CD14-positive monocyte (primary cell): ENCODE data around the gene MCF2L. TPM values are rescaled to one million over a fixed set of nuclear protein-coding genes. Genes with fewer than 3 reads are reported as not detected.

Experiments
- DNase-seq, 3 donors: peaks; one replicate each; pipeline ENCODE4 v3.0.0-alpha.2; 2011 to 2022
- H2AFZ ChIP-seq: 2 replicates; pipeline ENCODE4 v1.6.0; 2012; ENCODE audit warnings: mild to moderate bottlenecking, low read depth, low read length, inconsistent platforms; ENCODE audit not compliant: insufficient read depth, poor library complexity, severe bottlenecking
- H3K27ac ChIP-seq, 2 donors: 1 replicate in 1 of 2; 2 replicates in 1 of 2; pipeline ENCODE4 v1.5.1; 2012 to 2013; ENCODE audit warnings: low read length in 2 of 2, control low read depth in 1 of 2, inconsistent platforms in 1 of 2, low read depth in 1 of 2, mild to moderate bottlenecking in 1 of 2
- H3K27me3 ChIP-seq, 2 donors: one replicate each; pipeline versions ENCODE4 v1.6.0 to v1.6.1; 2011 to 2013; ENCODE audit warnings: low read length in 2 of 2; ENCODE audit not compliant: control insufficient read depth in 2 of 2, insufficient read depth in 2 of 2
- H3K36me3 ChIP-seq, 2 donors: replicated peaks in 1 of 2; 1 replicate in 1 of 2; 2 replicates in 1 of 2; pipeline versions ENCODE4 v1.5.1 to v1.6.1; 2012 to 2013; ENCODE audit warnings: low read length in 2 of 2, control low read depth in 1 of 2, inconsistent platforms in 1 of 2, mild to moderate bottlenecking in 1 of 2; ENCODE audit not compliant: insufficient read depth in 2 of 2, control insufficient read depth in 1 of 2
- H3K4me1 ChIP-seq, 2 donors: 1 replicate in 1 of 2; 2 replicates in 1 of 2; pipeline versions ENCODE4 v1.5.1 to v1.6.1; 2012 to 2013; ENCODE audit warnings: low read length in 2 of 2, control low read depth in 1 of 2, inconsistent platforms in 1 of 2, mild to moderate bottlenecking in 1 of 2, moderate library complexity in 1 of 2; ENCODE audit not compliant: insufficient read depth in 2 of 2, control insufficient read depth in 1 of 2
- H3K4me2 ChIP-seq: replicated peaks from 2 replicates; pipeline ENCODE3; 2012; ENCODE audit warnings: low read length, moderate library complexity, mild to moderate bottlenecking; ENCODE audit not compliant: poor library complexity, severe bottlenecking; ENCODE audit errors: extremely low read depth
- H3K4me3 ChIP-seq, 3 experiments: fragments of 200-600 bp in 1 of 3; sonication (generic) in 1 of 3; replicated peaks in 1 of 3; 1 replicate in 2 of 3; 2 replicates in 1 of 3; pipeline ENCODE4 v1.5.1; 2011 to 2013; ENCODE audit warnings: low read length in 3 of 3, mild to moderate bottlenecking in 3 of 3, control low read depth in 2 of 3, low read depth in 2 of 3, inconsistent platforms in 1 of 3, moderate library complexity in 1 of 3
- H3K79me2 ChIP-seq: 2 replicates; pipeline ENCODE4 v1.6.0; 2012; ENCODE audit warnings: mild to moderate bottlenecking, control low read depth, inconsistent platforms, low read length, moderate library complexity; ENCODE audit not compliant: insufficient read depth
- H3K9ac ChIP-seq: 2 replicates; pipeline ENCODE4 v1.6.0; 2017; ENCODE audit warnings: low read length, mild to moderate bottlenecking; ENCODE audit not compliant: insufficient read depth, poor library complexity, severe bottlenecking
- H3K9me3 ChIP-seq, 2 donors: replicated peaks in 1 of 2; 1 replicate in 1 of 2; 2 replicates in 1 of 2; pipeline versions ENCODE4 v1.5.1 to v1.6.1; 2012 to 2013; ENCODE audit warnings: low read length in 2 of 2, control low read depth in 1 of 2; ENCODE audit not compliant: control insufficient read depth in 1 of 2, insufficient read depth in 1 of 2
- H4K20me1 ChIP-seq: 2 replicates; pipeline ENCODE4 v1.6.0; 2012; ENCODE audit warnings: mild to moderate bottlenecking, low read length, control low read depth, moderate library complexity; ENCODE audit not compliant: insufficient read depth
- H3K27ac Mint-ChIP-seq, 7 donors: one replicate each; pipeline ENCODE4 v1.8.0; 2020; ENCODE audit warnings: mild to moderate bottlenecking in 7 of 7, mixed read lengths in 7 of 7, moderate library complexity in 6 of 7, inconsistent platforms in 2 of 7
- H3K27me3 Mint-ChIP-seq, 3 donors: one replicate each; pipeline ENCODE4 v1.8.0; 2021 to 2022; ENCODE audit warnings: low read depth in 3 of 3, mild to moderate bottlenecking in 3 of 3, mixed read lengths in 3 of 3, moderate library complexity in 3 of 3, inconsistent platforms in 1 of 3
- H3K36me3 Mint-ChIP-seq, 2 donors: one replicate each; pipeline ENCODE4 v1.8.0; 2020; ENCODE audit warnings: mixed read lengths in 2 of 2, inconsistent platforms in 1 of 2, mild to moderate bottlenecking in 1 of 2
- H3K4me1 Mint-ChIP-seq: one replicate; pipeline ENCODE4 v1.8.0; 2020; ENCODE audit warnings: mild to moderate bottlenecking, mixed read lengths
- H3K4me3 Mint-ChIP-seq, 2 donors: one replicate each; pipeline ENCODE4 v1.8.0; 2020; ENCODE audit warnings: mild to moderate bottlenecking in 2 of 2, mixed read lengths in 2 of 2, moderate library complexity in 1 of 2
- H3K9me3 Mint-ChIP-seq, 7 donors: one replicate each; pipeline ENCODE4 v1.8.0; 2020 to 2022; ENCODE audit warnings: mixed read lengths in 7 of 7, mild to moderate bottlenecking in 6 of 7, moderate library complexity in 6 of 7, inconsistent platforms in 2 of 7
- WGBS: methylation state at CpG from one replicate; pipeline ENCODE4 v1.1.5; 2013; ENCODE audit warnings: missing lambda C conversion rate; ENCODE audit not compliant: insufficient coverage; 5-methylcytosine and 5-hydroxymethylcytosine counted together
- intact Hi-C, 2 donors: fragments of 100-400 bp; cut with micrococcal nuclease; formaldehyde crosslinking; loops; one replicate each; pipeline versions ENCODE4 v1.15.0 to v1.15.1; 2023
- polyA plus RNA-seq, 3 donors: library from polyadenylated mRNA; depleted of rRNA in 1 of 3; unstranded in 2 of 3; stranded (reverse) in 1 of 3; fragments of 300-500 nt in 2 of 3; fragments of >200 nt in 1 of 3; fragmentation: Illumina TruSeq in 2 of 3; gene quantifications; 1 replicate in 2 of 3; 2 replicates in 1 of 3; pipeline ENCODE4 v1.2.3, GENCODE V29; 2012 to 2021
- TF ChIP-seq, protein P1 (sequence below): fragments of 200-600 bp; IDR thresholded peaks from one replicate; pipeline ENCODE4 v1.8.0; 2022; ENCODE audit warnings: antibody characterized with exemption, mild to moderate bottlenecking

Gene MCF2L
- polyA plus RNA-seq, 3 donors = not detected

DNA sequence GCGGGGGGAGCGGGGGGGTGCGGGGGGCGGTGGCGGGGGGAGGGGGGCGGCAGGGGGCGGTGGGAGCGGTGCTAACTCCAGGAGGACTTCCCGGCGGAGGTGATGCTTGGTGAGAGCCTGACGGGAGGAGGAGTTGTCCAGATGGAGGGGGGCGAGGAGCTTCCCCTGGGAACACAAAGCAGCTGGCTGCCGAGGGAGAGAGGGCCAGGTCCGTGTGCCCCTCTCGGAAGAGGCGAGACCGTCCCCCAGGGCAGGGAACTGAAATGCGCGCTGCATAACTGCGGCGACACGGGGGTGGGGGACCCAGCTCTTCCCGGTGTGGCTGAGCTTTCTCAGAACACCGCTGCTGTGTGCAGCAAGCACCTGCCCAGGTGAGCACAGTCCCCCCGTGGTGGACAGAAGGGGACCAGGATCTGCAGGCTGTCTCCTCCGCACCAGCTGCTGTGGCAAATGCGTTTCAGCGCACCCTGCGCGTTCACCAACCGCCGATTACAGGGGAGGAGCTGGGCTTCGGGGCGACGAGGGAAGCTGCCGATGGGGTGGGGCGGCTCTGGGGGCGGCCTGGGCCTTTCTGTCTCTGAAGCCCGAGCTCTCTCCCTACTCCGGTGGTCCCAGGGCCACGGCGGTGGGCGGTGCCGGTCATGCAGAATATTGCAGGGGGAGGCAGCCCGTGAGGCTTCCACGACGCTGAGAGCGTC lies 81.9 kb downstream of the MCF2L start:
- Mint-ChIP-seq H3K36me3 (no peaks in the 10 kb centered on the region), H3K9me3 (no peaks in the 10 kb centered on the region), H3K27me3 (no peaks in the 10 kb centered on the region), H3K4me3 (no peak overlapping the region), H3K27ac (no peak overlapping the region), H3K4me1 (no peaks in the 10 kb centered on the region)
- WGBS = 93% methylated on average over 37 of the region's 48 CpGs
- Histone ChIP-seq H3K4me2 (no peak overlapping the region), H3K27me3 (no peaks in the 10 kb centered on the region), H3K4me1 (no peaks in the 10 kb centered on the region), H3K27ac (no peak overlapping the region), H3K4me3 (no peak overlapping the region), H4K20me1 (no peaks in the 10 kb centered on the region), H3K9ac (no peak overlapping the region), H3K9me3 (no peaks in the 10 kb centered on the region), H3K36me3 (no peaks in the 10 kb centered on the region), H2AFZ (no peak overlapping the region), H3K79me2 (no peaks in the 10 kb centered on the region)
- TF ChIP-seq, protein P1, sequence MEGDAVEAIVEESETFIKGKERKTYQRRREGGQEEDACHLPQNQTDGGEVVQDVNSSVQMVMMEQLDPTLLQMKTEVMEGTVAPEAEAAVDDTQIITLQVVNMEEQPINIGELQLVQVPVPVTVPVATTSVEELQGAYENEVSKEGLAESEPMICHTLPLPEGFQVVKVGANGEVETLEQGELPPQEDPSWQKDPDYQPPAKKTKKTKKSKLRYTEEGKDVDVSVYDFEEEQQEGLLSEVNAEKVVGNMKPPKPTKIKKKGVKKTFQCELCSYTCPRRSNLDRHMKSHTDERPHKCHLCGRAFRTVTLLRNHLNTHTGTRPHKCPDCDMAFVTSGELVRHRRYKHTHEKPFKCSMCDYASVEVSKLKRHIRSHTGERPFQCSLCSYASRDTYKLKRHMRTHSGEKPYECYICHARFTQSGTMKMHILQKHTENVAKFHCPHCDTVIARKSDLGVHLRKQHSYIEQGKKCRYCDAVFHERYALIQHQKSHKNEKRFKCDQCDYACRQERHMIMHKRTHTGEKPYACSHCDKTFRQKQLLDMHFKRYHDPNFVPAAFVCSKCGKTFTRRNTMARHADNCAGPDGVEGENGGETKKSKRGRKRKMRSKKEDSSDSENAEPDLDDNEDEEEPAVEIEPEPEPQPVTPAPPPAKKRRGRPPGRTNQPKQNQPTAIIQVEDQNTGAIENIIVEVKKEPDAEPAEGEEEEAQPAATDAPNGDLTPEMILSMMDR = no peak
- no peak for DNase-seq
- intact Hi-C loops = no loop called here

DNA sequence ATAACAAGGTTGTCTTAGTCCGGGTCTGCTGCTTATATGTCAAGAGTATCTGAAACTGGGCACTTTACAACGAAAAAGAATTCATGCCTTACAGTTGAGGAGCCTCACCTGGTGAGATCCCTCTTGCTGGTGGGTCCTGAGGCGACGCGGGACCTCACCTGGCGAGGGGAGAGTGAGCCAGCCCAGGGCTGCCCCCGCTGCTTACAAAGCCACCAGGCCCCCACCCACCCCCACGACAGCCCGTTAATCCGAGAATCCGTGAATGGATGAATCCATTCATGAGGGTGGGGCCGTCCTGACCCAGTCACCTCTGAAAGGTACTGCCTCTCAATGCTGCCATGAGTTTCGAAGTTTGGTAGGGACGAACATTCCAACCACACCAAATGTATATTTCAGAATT lies 82.6 kb downstream of the MCF2L start:
- Histone ChIP-seq H3K9ac (no peak overlapping the region), H3K4me3 (no peak overlapping the region), H3K4me1 (no peaks in the 10 kb centered on the region), H3K79me2 (no peaks in the 10 kb centered on the region), H3K27ac (no peak overlapping the region), H3K4me2 (no peak overlapping the region), H4K20me1 (no peaks in the 10 kb centered on the region), H3K36me3 (no peaks in the 10 kb centered on the region), H2AFZ (no peak overlapping the region), H3K9me3 (no peaks in the 10 kb centered on the region), H3K27me3 (no peaks in the 10 kb centered on the region)
- TF ChIP-seq, protein P1 = no peak
- 93% methylated on average over 6 of the region's 14 CpGs for WGBS
- Mint-ChIP-seq H3K4me3 (no peak overlapping the region), H3K9me3 (no peaks in the 10 kb centered on the region), H3K27me3 (no peaks in the 10 kb centered on the region), H3K4me1 (no peaks in the 10 kb centered on the region), H3K27ac (no peak overlapping the region), H3K36me3 (no peaks in the 10 kb centered on the region)
- no peak for DNase-seq
- intact Hi-C loops = no loop called here
